Measurements from ENCODE around the gene SFXN4.

- TF ChIP-seq, protein P1, sequence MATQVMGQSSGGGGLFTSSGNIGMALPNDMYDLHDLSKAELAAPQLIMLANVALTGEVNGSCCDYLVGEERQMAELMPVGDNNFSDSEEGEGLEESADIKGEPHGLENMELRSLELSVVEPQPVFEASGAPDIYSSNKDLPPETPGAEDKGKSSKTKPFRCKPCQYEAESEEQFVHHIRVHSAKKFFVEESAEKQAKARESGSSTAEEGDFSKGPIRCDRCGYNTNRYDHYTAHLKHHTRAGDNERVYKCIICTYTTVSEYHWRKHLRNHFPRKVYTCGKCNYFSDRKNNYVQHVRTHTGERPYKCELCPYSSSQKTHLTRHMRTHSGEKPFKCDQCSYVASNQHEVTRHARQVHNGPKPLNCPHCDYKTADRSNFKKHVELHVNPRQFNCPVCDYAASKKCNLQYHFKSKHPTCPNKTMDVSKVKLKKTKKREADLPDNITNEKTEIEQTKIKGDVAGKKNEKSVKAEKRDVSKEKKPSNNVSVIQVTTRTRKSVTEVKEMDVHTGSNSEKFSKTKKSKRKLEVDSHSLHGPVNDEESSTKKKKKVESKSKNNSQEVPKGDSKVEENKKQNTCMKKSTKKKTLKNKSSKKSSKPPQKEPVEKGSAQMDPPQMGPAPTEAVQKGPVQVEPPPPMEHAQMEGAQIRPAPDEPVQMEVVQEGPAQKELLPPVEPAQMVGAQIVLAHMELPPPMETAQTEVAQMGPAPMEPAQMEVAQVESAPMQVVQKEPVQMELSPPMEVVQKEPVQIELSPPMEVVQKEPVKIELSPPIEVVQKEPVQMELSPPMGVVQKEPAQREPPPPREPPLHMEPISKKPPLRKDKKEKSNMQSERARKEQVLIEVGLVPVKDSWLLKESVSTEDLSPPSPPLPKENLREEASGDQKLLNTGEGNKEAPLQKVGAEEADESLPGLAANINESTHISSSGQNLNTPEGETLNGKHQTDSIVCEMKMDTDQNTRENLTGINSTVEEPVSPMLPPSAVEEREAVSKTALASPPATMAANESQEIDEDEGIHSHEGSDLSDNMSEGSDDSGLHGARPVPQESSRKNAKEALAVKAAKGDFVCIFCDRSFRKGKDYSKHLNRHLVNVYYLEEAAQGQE (IDR thresholded peaks at IDR 0.05) = no peak
- TF ChIP-seq RAD21 (IDR thresholded peaks at IDR 0.05) (no peak), CTCF (IDR thresholded peaks at IDR 0.05; ENCODE audit: low read depth, low read length, missing input control) (no peak), FOXA1 (IDR thresholded peaks at IDR 0.05) (no peak), GABPA (IDR thresholded peaks at IDR 0.05 in 1 of 2, conservative IDR thresholded peaks at IDR 0.05 in 1 of 2) (no peak), NR2F2 (IDR thresholded peaks at IDR 0.05) (no peak), TAF1 (conservative IDR thresholded peaks at IDR 0.05) (no peak), ATF3 (IDR thresholded peaks at IDR 0.05) (no peak), YY1 (IDR thresholded peaks at IDR 0.05) (no peak), HNF4A (conservative IDR thresholded peaks at IDR 0.05) (no peak), JUND (IDR thresholded peaks at IDR 0.05) (no peak)
- TF ChIP-seq, protein P2, sequence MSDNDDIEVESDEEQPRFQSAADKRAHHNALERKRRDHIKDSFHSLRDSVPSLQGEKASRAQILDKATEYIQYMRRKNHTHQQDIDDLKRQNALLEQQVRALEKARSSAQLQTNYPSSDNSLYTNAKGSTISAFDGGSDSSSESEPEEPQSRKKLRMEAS (IDR thresholded peaks at IDR 0.05) = no peak
Measured at GRCh38 chr10:119143657-119144056, 21.9 kb downstream of the SFXN4 start.
